Astrocyte of the spinal cord (primary cell): ENCODE measurements around the gene RUNX2.

ENCODE experiments used
- DNase-seq: peaks from one replicate; pipeline ENCODE4 v3.0.0; 2011; ENCODE audit warnings: low read depth, low spot score
- H3K4me3 ChIP-seq: 2 replicates; pipeline ENCODE4 v1.5.1; 2011; ENCODE audit warnings: low read depth, mild to moderate bottlenecking, low read length, moderate library complexity
- CTCF ChIP-seq: IDR thresholded peaks from 2 replicates; pipeline ENCODE4 v1.5.1; 2012; ENCODE audit warnings: low read depth, mild to moderate bottlenecking, low read length, inconsistent platforms
- in situ Hi-C: cut with HindIII; loops from 2 replicates; pipeline ENCODE4 v1.10.0; 2017; ENCODE audit warnings: low sequenced_read_pairs

RUNX2 gene

GRCh38 chr6:45696738-45697137, 368.6 kb downstream of the RUNX2 start:
- H3K4me3 ChIP-seq = no peak overlapping the region
- no peak for DNase-seq
- no peak for TF ChIP-seq CTCF
- in situ Hi-C loops = no loop called here

GRCh38 chr6:45697605-45698004, 369.5 kb downstream of the RUNX2 start:
- peak; percentile 94 for DNase-seq
- no peak for TF ChIP-seq CTCF
- in situ Hi-C loops = no loop called here

GRCh38 chr6:45698046-45698445, 369.9 kb downstream of the RUNX2 start:
- H3K4me3 ChIP-seq = no peak overlapping the region
- no peak for TF ChIP-seq CTCF
- in situ Hi-C loops = no loop called here
- no peak for DNase-seq

More at GRCh38 chr6:45697605-45698004, 369.5 kb downstream of the RUNX2 start:
- no peak overlapping the region for H3K4me3 ChIP-seq

GRCh38 chr6:45699663-45700062, 371.5 kb downstream of the RUNX2 start:
- no peak overlapping the region for H3K4me3 ChIP-seq
- in situ Hi-C loops = no loop called here
- DNase-seq = no peak
- TF ChIP-seq CTCF = no peak

GRCh38 chr6:45702849-45703739, 375.0 kb downstream of the RUNX2 start:
- no peak for TF ChIP-seq CTCF
- peak; percentile 65 for DNase-seq
- in situ Hi-C loops = no loop called here
- no peak overlapping the region for H3K4me3 ChIP-seq

- in situ Hi-C loops = no loop called here
- H3K4me3 ChIP-seq = no peak overlapping the region
- no peak for DNase-seq
- TF ChIP-seq CTCF = no peak
Observed at GRCh38 chr6:45704056-45704800, 376.1 kb downstream of the RUNX2 start.
